H9 (cell line): Measurements from ENCODE around the gene ASB7. TPM values are rescaled to one million over a fixed set of nuclear protein-coding genes. Genes with fewer than 3 reads are reported as not detected.

Experiments
- DNase-seq: peaks from one replicate; pipeline ENCODE4 v3.0.0-alpha.2; 2017
- H2AFZ ChIP-seq: one replicate; pipeline ENCODE4 v1.6.1; 2013; ENCODE audit warnings: mild to moderate bottlenecking, low read length, control low read depth, moderate library complexity
- H2AK5ac ChIP-seq: 2 replicates; pipeline ENCODE4 v1.6.1; 2013; ENCODE audit warnings: low read length, control low read depth, mixed read lengths; ENCODE audit not compliant: insufficient read length
- H2BK120ac ChIP-seq: one replicate; pipeline ENCODE4 v1.6.1; 2013; ENCODE audit warnings: low read depth, mild to moderate bottlenecking, low read length, control low read depth, inconsistent platforms; ENCODE audit not compliant: poor library complexity, severe bottlenecking
- H2BK12ac ChIP-seq: 2 replicates; pipeline ENCODE4 v1.6.1; 2013; ENCODE audit warnings: low read length, control low read depth, mixed read lengths, low read depth; ENCODE audit not compliant: insufficient read length
- H2BK15ac ChIP-seq: 2 replicates; pipeline ENCODE4 v1.6.1; 2013; ENCODE audit warnings: low read depth, low read length, control low read depth
- H2BK20ac ChIP-seq: one replicate; pipeline ENCODE4 v1.6.1; 2013; ENCODE audit warnings: low read depth, mild to moderate bottlenecking, low read length, control low read depth, inconsistent platforms; ENCODE audit not compliant: poor library complexity, severe bottlenecking
- H2BK5ac ChIP-seq: 2 replicates; pipeline ENCODE4 v1.6.1; 2013; ENCODE audit warnings: low read length, control low read depth, mixed read lengths; ENCODE audit not compliant: insufficient read length
- H3K14ac ChIP-seq: 2 replicates; pipeline ENCODE4 v1.6.1; 2013; ENCODE audit warnings: low read length, control low read depth; ENCODE audit not compliant: insufficient read depth
- H3K18ac ChIP-seq: 2 replicates; pipeline ENCODE4 v1.6.1; 2013; ENCODE audit warnings: low read depth, mild to moderate bottlenecking, mixed read lengths, low read length, control low read depth; ENCODE audit not compliant: insufficient read length
- H3K23ac ChIP-seq: 2 replicates; pipeline ENCODE4 v1.6.1; 2013; ENCODE audit warnings: low read length, control low read depth, mixed read lengths, low read depth; ENCODE audit not compliant: insufficient read length
- H3K23me2 ChIP-seq: 2 replicates; pipeline ENCODE4 v1.6.1; 2013; ENCODE audit warnings: low read depth, mild to moderate bottlenecking, mixed read lengths, low read length, control low read depth; ENCODE audit not compliant: insufficient read length, poor library complexity, severe bottlenecking
- H3K27ac ChIP-seq: 2 replicates; pipeline ENCODE4 v1.5.1; 2013; ENCODE audit warnings: low read length, control low read depth, mixed read lengths, low read depth; ENCODE audit not compliant: insufficient read length
- H3K27me3 ChIP-seq: 2 replicates; pipeline ENCODE4 v1.6.1; 2013; ENCODE audit warnings: low read length, control low read depth, inconsistent platforms; ENCODE audit not compliant: insufficient read depth
- H3K4ac ChIP-seq: 2 replicates; pipeline ENCODE4 v1.6.1; 2013; ENCODE audit warnings: low read depth, mild to moderate bottlenecking, control low read depth, inconsistent platforms, low read length, moderate library complexity
- H3K4me1 ChIP-seq: 2 replicates; pipeline ENCODE4 v1.6.1; 2013; ENCODE audit warnings: low read length, control low read depth, inconsistent platforms; ENCODE audit not compliant: insufficient read depth
- H3K4me2 ChIP-seq: 2 replicates; pipeline ENCODE4 v1.6.1; 2013; ENCODE audit warnings: low read length, control low read depth, mixed read lengths; ENCODE audit not compliant: insufficient read length, insufficient read depth
- H3K56ac ChIP-seq: 2 replicates; pipeline ENCODE4 v1.6.1; 2013; ENCODE audit warnings: low read depth, mild to moderate bottlenecking, mixed read lengths, low read length, control low read depth; ENCODE audit not compliant: insufficient read length
- H3K79me1 ChIP-seq: 2 replicates; pipeline ENCODE4 v1.6.1; 2013; ENCODE audit warnings: low read depth, mild to moderate bottlenecking, moderate library complexity, low read length, control low read depth, inconsistent platforms; ENCODE audit not compliant: insufficient read depth, poor library complexity, severe bottlenecking
- H3K79me2 ChIP-seq: 2 replicates; pipeline ENCODE4 v1.6.1; 2013; ENCODE audit warnings: low read length, control low read depth, inconsistent platforms; ENCODE audit not compliant: insufficient read depth
- H3K9ac ChIP-seq: 2 replicates; pipeline ENCODE4 v1.6.1; 2013; ENCODE audit warnings: low read length, control low read depth, mixed read lengths; ENCODE audit not compliant: insufficient read length; ENCODE audit errors: extremely low read depth
- H3K9me3 ChIP-seq: one replicate; pipeline ENCODE4 v1.6.1; 2013; ENCODE audit warnings: low read depth, low read length, inconsistent platforms; ENCODE audit not compliant: control insufficient read depth
- H3T11ph ChIP-seq: one replicate; pipeline ENCODE4 v1.6.1; 2013; ENCODE audit warnings: mild to moderate bottlenecking, low read length, control low read depth, inconsistent platforms
- H4K20me1 ChIP-seq: one replicate; pipeline ENCODE4 v1.6.1; 2013; ENCODE audit not compliant: control insufficient read depth, insufficient read length, insufficient read depth
- H4K5ac ChIP-seq: 2 replicates; pipeline ENCODE4 v1.6.1; 2013; ENCODE audit warnings: low read depth, mild to moderate bottlenecking, mixed read lengths, low read length, control low read depth; ENCODE audit not compliant: insufficient read length
- H4K8ac ChIP-seq: replicated peaks from 2 replicates; pipeline ENCODE4 v1.6.1; 2013; ENCODE audit warnings: low read length, control low read depth, mixed read lengths, low read depth; ENCODE audit not compliant: insufficient read length
- H4K91ac ChIP-seq: 2 replicates; pipeline ENCODE4 v1.6.1; 2013; ENCODE audit warnings: low read depth, mild to moderate bottlenecking, moderate library complexity, mixed read lengths, low read length, control low read depth; ENCODE audit not compliant: insufficient read length
- H3K27ac Mint-ChIP-seq, 3 experiments: 2 replicates in 2 of 3; 3 replicates in 1 of 3; pipeline ENCODE4 v1.8.0; 2020 to 2021; ENCODE audit warnings: mixed read lengths in 3 of 3, mild to moderate bottlenecking in 1 of 3, moderate library complexity in 1 of 3
- H3K27me3 Mint-ChIP-seq: 2 replicates; pipeline ENCODE4 v1.8.0; 2021; ENCODE audit warnings: low read depth, mild to moderate bottlenecking, moderate library complexity, mixed read lengths
- H3K36me3 Mint-ChIP-seq, 3 experiments: 2 replicates in 2 of 3; 3 replicates in 1 of 3; pipeline ENCODE4 v1.8.0; 2020 to 2021; ENCODE audit warnings: low read depth in 3 of 3, mixed read lengths in 3 of 3; ENCODE audit not compliant: insufficient read depth in 1 of 3
- H3K4me1 Mint-ChIP-seq, 2 experiments: 2 replicates each; pipeline ENCODE4 v1.8.0; 2020; ENCODE audit warnings: mixed read lengths in 2 of 2
- H3K4me3 Mint-ChIP-seq, 2 experiments: 2 replicates in 1 of 2; 3 replicates in 1 of 2; pipeline ENCODE4 v1.8.0; 2020 to 2021; ENCODE audit warnings: mild to moderate bottlenecking in 2 of 2, mixed read lengths in 2 of 2, moderate library complexity in 1 of 2
- H3K9me3 Mint-ChIP-seq, 2 experiments: 2 replicates in 1 of 2; 3 replicates in 1 of 2; pipeline ENCODE4 v1.8.0; 2020; ENCODE audit warnings: mild to moderate bottlenecking in 2 of 2, mixed read lengths in 2 of 2, moderate library complexity in 1 of 2
- WGBS: extraction: QIAGEN DNeasy Blood & Tissue Kit; methylation state at CpG from one replicate; pipeline ENCODE4 v1.1.7; 2013; ENCODE audit warnings: missing lambda C conversion rate, low lambda C conversion rate, mixed read lengths; ENCODE audit not compliant: insufficient read length; ENCODE audit errors: extremely low coverage; 5-methylcytosine and 5-hydroxymethylcytosine counted together
- total RNA-seq: library from RNA; stranded (reverse); gene quantifications from 2 replicates; pipeline ENCODE4 v1.2.1, GENCODE V29; 2021
- TF ChIP-seq, protein P1 (sequence below): fragments of 200-600 bp; sonication (generic); conservative IDR thresholded peaks from 3 replicates; pipeline ENCODE4 v1.8.0; 2021; ENCODE audit warnings: antibody characterized with exemption, mild to moderate bottlenecking

Gene ASB7
- total RNA-seq, 1 experiment from 2014 or later, result 12.8 TPM

GRCh38 chr15:100670505-100671021 lies 68.2 kb downstream of the ASB7 start:
- no peak overlapping the region for H2BK120ac ChIP-seq
- H3K9ac ChIP-seq, result no peak overlapping the region
- no peak overlapping the region for H3K27ac ChIP-seq
- no CpG with 5 or more reads among the region's 8 CpGs for WGBS
- H3K4ac ChIP-seq, result no peak overlapping the region
- TF ChIP-seq, protein P1, sequence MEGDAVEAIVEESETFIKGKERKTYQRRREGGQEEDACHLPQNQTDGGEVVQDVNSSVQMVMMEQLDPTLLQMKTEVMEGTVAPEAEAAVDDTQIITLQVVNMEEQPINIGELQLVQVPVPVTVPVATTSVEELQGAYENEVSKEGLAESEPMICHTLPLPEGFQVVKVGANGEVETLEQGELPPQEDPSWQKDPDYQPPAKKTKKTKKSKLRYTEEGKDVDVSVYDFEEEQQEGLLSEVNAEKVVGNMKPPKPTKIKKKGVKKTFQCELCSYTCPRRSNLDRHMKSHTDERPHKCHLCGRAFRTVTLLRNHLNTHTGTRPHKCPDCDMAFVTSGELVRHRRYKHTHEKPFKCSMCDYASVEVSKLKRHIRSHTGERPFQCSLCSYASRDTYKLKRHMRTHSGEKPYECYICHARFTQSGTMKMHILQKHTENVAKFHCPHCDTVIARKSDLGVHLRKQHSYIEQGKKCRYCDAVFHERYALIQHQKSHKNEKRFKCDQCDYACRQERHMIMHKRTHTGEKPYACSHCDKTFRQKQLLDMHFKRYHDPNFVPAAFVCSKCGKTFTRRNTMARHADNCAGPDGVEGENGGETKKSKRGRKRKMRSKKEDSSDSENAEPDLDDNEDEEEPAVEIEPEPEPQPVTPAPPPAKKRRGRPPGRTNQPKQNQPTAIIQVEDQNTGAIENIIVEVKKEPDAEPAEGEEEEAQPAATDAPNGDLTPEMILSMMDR, result no peak
- no peaks in the 10 kb centered on the region for H3K36me3 Mint-ChIP-seq
- DNase-seq, result peak; percentile 2
- H3K9me3 Mint-ChIP-seq, result peaks cover 5 to 11% of the 10 kb centered on the region in 2 experiments; a peak in 1 of 5 replicates
- H3K27ac Mint-ChIP-seq, result peak overlapping the region in 1 of 3 experiments; percentile 85; a peak in 1 of 7 replicates
- H4K5ac ChIP-seq, result no peak overlapping the region
- H3K23me2 ChIP-seq, result no peaks in the 10 kb centered on the region
- no peak overlapping the region for H3K14ac ChIP-seq
- no peak overlapping the region for H3T11ph ChIP-seq
- no peak overlapping the region for H4K91ac ChIP-seq
- H3K4me1 ChIP-seq, result no peaks in the 10 kb centered on the region
- H2BK20ac ChIP-seq, result no peak overlapping the region
- H3K56ac ChIP-seq, result no peak overlapping the region
- no peaks in the 10 kb centered on the region for H3K79me1 ChIP-seq
- no peak overlapping the region for H3K23ac ChIP-seq
- H2BK5ac ChIP-seq, result no peak overlapping the region
- no peak overlapping the region for H2AK5ac ChIP-seq
- no peaks in the 10 kb centered on the region for H3K27me3 ChIP-seq
- no peak overlapping the region for H4K8ac ChIP-seq
- H2BK12ac ChIP-seq, result no peak overlapping the region
- H3K4me3 Mint-ChIP-seq, result no peak overlapping the region
- no peak overlapping the region for H2BK15ac ChIP-seq
- peaks cover 2 to 7% of the 10 kb centered on the region in 2 experiments; a peak in 1 of 4 replicates for H3K4me1 Mint-ChIP-seq
- no peaks in the 10 kb centered on the region for H3K79me2 ChIP-seq
- H3K27me3 Mint-ChIP-seq, result peaks cover 4% of the 10 kb centered on the region
- no peaks in the 10 kb centered on the region for H4K20me1 ChIP-seq
- no peak overlapping the region for H2AFZ ChIP-seq
- H3K4me2 ChIP-seq, result no peak overlapping the region
- no peak overlapping the region for H3K18ac ChIP-seq
- H3K9me3 ChIP-seq, result no peaks in the 10 kb centered on the region
